Upper lobe of right lung (tissue), 1 donor: ENCODE data around the gene SLC12A3. TPM values are rescaled to one million over a fixed set of nuclear protein-coding genes. Genes with fewer than 3 reads are reported as not detected.

Source experiments
- ATAC-seq: fragments of 200-7000 bp; cut with Tn5 transposase; one replicate; pipeline ENCODE4 v1.9.1; 2020; ENCODE audit warnings: mild to moderate bottlenecking, moderate library complexity
- DNase-seq: peaks from one replicate; pipeline ENCODE4 v3.0.0-alpha.2; 2020
- H3K27ac ChIP-seq: fragments of 200-600 bp; one replicate; pipeline ENCODE4 v1.8.0; 2022
- H3K27me3 ChIP-seq: fragments of 200-600 bp; one replicate; pipeline ENCODE4 v1.8.0; 2022; ENCODE audit warnings: mild to moderate bottlenecking
- H3K36me3 ChIP-seq: fragments of 200-600 bp; one replicate; pipeline ENCODE4 v1.8.0; 2022
- H3K4me1 ChIP-seq: fragments of 200-600 bp; one replicate; pipeline ENCODE4 v1.8.0; 2022
- H3K4me3 ChIP-seq: fragments of 200-600 bp; one replicate; pipeline ENCODE4 v1.8.0; 2022; ENCODE audit warnings: mild to moderate bottlenecking
- H3K9me3 ChIP-seq: fragments of 200-600 bp; one replicate; pipeline ENCODE4 v1.8.0; 2022
- CTCF ChIP-seq: fragments of 200-600 bp; IDR thresholded peaks from one replicate; pipeline ENCODE4 v1.8.0; 2022; ENCODE audit warnings: antibody characterized with exemption
- intact Hi-C: fragments of 100-400 bp; cut with DNase I; formaldehyde crosslinking; loops from one replicate; pipeline ENCODE4 v1.11.0; 2022
- total RNA-seq: library from RNA; stranded (reverse); fragmentation: NEBNext Ultra II Directional; extraction: Animal tissue kit (Norgen Biotek cat#: 25700); gene quantifications from one replicate; pipeline ENCODE4 v1.2.1, GENCODE V29; 2021
- donor health status: DM: no; HTN: yes; CAD: no; lungs with severe emphysema.

SLC12A3 gene
- total RNA-seq, 1 donor from 2014 or later, result not detected

DNA sequence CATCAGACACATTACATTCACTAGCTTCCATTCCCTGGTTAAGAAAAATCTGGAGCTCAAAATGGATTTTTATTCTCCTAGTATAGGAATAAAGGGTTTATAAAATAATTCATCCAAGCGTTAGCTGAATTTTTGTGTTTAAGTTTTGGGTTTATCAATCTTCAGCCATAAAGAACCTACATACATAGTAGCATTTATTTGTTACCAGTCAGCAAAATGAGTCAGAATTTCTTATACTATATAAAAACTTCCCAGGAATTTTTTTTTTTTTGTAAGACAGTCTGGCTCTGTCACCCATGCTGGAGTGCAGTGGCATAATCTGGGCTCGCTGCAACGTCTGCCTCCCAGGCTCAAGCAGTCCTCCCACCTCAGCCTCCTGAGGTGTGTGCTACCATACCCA lies 40.2 kb upstream of the SLC12A3 start:
- Histone ChIP-seq H3K36me3 (peaks cover 33% of the 10 kb centered on the region), H3K27ac (no peak overlapping the region), H3K4me1 (no peaks in the 10 kb centered on the region), H3K27me3 (no peaks in the 10 kb centered on the region), H3K9me3 (no peaks in the 10 kb centered on the region), H3K4me3 (no peak overlapping the region)
- TF ChIP-seq CTCF, result no peak
- intact Hi-C loops, result no loop called here
- no peak for DNase-seq
- ATAC-seq, result no peak

- no peak for TF ChIP-seq CTCF
- H3K27me3 ChIP-seq, result no peaks in the 10 kb centered on the region
- DNase-seq (no peak), ATAC-seq (no peak)
- intact Hi-C loops, result no loop called here
- H3K4me3 ChIP-seq, result no peak overlapping the region
- H3K9me3 ChIP-seq, result no peaks in the 10 kb centered on the region
- peaks cover 35% of the 10 kb centered on the region for H3K36me3 ChIP-seq
- no peaks in the 10 kb centered on the region for H3K4me1 ChIP-seq
- no peak overlapping the region for H3K27ac ChIP-seq
Measured at GRCh38 chr16:56825826-56826225, 39.2 kb upstream of the SLC12A3 start.

GRCh38 chr16:56828647-56829046 lies 36.4 kb upstream of the SLC12A3 start:
- Histone ChIP-seq H3K27ac (no peak overlapping the region), H3K27me3 (no peaks in the 10 kb centered on the region), H3K4me3 (no peak overlapping the region), H3K36me3 (peaks cover 56% of the 10 kb centered on the region), H3K4me1 (no peaks in the 10 kb centered on the region), H3K9me3 (no peaks in the 10 kb centered on the region)
- DNase-seq (no peak), ATAC-seq (no peak)
- intact Hi-C loops, result no loop called here
- no peak for TF ChIP-seq CTCF

DNA sequence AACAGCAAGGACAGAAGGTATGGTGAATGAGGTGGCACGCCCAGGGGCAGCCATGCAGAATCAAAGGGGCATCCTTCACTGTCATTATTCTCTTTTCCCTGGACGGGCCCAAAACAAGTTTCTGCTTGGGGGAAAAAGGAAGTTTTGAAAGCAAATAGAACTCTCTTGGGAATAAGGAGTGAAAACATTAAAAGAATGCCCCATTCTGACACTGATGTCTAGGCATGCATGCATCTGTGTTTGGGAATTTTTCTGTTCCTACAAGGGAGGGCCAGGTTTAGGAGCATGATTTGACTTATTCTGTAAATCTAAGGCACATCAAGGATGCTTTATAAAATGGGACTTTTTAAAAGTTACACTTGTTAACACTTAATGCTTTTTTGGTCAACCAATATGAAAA lies 34.3 kb upstream of the SLC12A3 start:
- no peak for ATAC-seq
- no peaks in the 10 kb centered on the region for H3K9me3 ChIP-seq
- no peak for DNase-seq
- H3K36me3 ChIP-seq, result peaks cover 65% of the 10 kb centered on the region
- no peak overlapping the region for H3K27ac ChIP-seq
- intact Hi-C loops, result no loop called here
- no peak for TF ChIP-seq CTCF
- no peaks in the 10 kb centered on the region for H3K27me3 ChIP-seq
- H3K4me3 ChIP-seq, result no peak overlapping the region
- no peaks in the 10 kb centered on the region for H3K4me1 ChIP-seq

DNA sequence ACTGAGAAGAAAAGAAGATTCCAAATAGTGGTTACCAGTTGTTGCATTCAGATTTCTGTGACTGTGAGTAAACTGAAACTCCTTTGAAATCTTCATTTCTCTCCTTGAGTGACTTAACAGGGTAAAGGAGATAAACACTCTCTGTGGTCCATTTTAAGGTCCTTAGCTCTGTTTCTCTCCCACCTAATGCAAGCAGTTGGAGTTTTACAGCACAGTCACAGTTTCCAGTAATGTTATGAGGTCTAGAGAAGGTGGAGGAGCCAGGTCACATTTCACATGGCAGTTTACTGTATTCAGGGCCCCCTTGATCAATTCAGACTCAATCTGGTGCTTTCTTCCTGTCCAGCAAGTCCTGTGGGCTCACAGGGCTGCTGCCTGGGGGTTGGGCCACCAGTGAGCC lies 32.2 kb upstream of the SLC12A3 start:
- no peak for ATAC-seq
- no peak for DNase-seq
- TF ChIP-seq CTCF, result no peak

DNA sequence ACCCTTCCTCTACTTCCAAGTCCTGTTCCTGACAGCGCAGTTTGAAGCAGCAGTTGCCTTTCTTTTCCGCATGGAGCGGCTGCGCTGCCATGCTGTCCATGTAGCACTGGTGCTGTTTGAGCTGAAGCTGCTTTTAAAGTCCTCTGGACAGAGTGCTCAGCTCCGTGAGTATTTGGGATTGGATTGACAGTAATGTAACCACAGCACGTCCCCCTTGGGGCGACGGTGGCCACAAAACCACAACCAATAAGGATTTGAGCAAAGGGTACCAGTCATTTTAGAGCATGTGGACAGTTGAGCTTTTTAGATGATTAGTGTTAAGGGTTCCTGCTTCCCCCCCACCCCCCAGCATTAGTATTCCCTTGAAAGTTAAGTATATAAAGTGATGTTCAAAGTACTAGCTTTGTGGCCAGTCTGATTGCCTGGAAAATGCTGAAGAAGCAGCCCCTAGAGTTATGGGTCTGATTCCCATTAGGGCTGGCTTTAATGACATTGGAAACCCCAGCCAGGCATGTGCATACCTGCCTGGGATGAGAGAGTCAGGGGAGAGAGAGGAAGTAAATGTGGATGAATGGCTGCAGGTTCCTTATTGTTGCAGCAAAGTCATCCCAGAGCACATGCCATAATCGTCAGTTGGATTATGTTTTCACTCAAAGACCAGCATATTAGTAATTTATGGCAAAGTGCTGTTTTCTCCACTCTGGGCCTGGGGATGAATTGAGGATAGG lies 31.6 kb upstream of the SLC12A3 start:
- Histone ChIP-seq H3K36me3 (peaks cover 80% of the 10 kb centered on the region), H3K4me1 (no peaks in the 10 kb centered on the region), H3K9me3 (no peaks in the 10 kb centered on the region), H3K27me3 (no peaks in the 10 kb centered on the region), H3K27ac (no peak overlapping the region), H3K4me3 (no peak overlapping the region)
- ATAC-seq (no peak), DNase-seq (no peak)
- intact Hi-C loops, result no loop called here
- no peak for TF ChIP-seq CTCF

More for the DNA sequence above, 32.2 kb upstream of the SLC12A3 start:
- no peaks in the 10 kb centered on the region for H3K27me3 ChIP-seq
- no peak overlapping the region for H3K4me3 ChIP-seq
- intact Hi-C loops, result no loop called here
- H3K36me3 ChIP-seq, result peaks cover 76% of the 10 kb centered on the region
- H3K9me3 ChIP-seq, result no peaks in the 10 kb centered on the region
- H3K27ac ChIP-seq, result no peak overlapping the region
- no peaks in the 10 kb centered on the region for H3K4me1 ChIP-seq
